ENCODE results near the gene TMED1.
A peak's percentile ranks its signal among the peaks of the same experiment; 100 is the strongest.
"Not testable (repeated sequence)": the region's sequence is repeated elsewhere in the genome, so short reads cannot be mapped to it uniquely, and the experiment has no call there.

The TMED1 gene

GRCh38 chr19:10871711-10872545 is 35.9 kb upstream of the TMED1 start:
- Histone ChIP-seq H3K9me2 (replicated peaks; ENCODE audit: control insufficient read depth, low read length) (no peaks in the 10 kb centered on the region), H3F3A (ENCODE audit: control insufficient read depth, insufficient read depth) (peaks cover 14% of the 10 kb centered on the region), H3K36me3 (ENCODE audit: control insufficient read depth, low read length) (peaks cover 13% of the 10 kb centered on the region), H3K27ac (ENCODE audit: low read depth, low read length) (peak overlapping the region; percentile 78), H3K4me3 (ENCODE audit: low read length) (peak overlapping the region; percentile 79), H3K9me3 (ENCODE audit: control insufficient read depth, insufficient read depth, low read length) (no peaks in the 10 kb centered on the region), H3K4me2 (ENCODE audit: low read length) (peak overlapping the region; percentile 97), H3K27me3 (ENCODE audit: control insufficient read depth, low read length) (no peaks in the 10 kb centered on the region), H4K20me1 (ENCODE audit: control insufficient read depth, insufficient read depth, low read depth, low read length) (no peaks in the 10 kb centered on the region), H3K4me1 (ENCODE audit: control insufficient read depth, low read length) (peaks cover 63% of the 10 kb centered on the region), H3K79me2 (ENCODE audit: control insufficient read depth, low read length) (peaks cover 54% of the 10 kb centered on the region)
- TF ChIP-seq EZH2phosphoT487 (IDR thresholded peaks at IDR 0.05; ENCODE audit: borderline replicate concordance, low read length) (no peak), CTCF (IDR thresholded peaks at IDR 0.05; ENCODE audit: low read depth, low read length, poor library complexity, severe bottlenecking) (no peak)

- H4K20me1 ChIP-seq (ENCODE audit: control insufficient read depth, insufficient read depth, low read depth, low read length): no peaks in the 10 kb centered on the region
- H3K9me3 ChIP-seq (ENCODE audit: control insufficient read depth, insufficient read depth, low read length): no peaks in the 10 kb centered on the region
- H3K27me3 ChIP-seq (ENCODE audit: control insufficient read depth, low read length): no peaks in the 10 kb centered on the region
- H3K4me3 ChIP-seq (ENCODE audit: low read length): peak within 1 kb of the TSS; percentile 86
- H3K79me2 ChIP-seq (ENCODE audit: control insufficient read depth, low read length): peaks cover 46% of the 10 kb centered on the region
- H3F3A ChIP-seq (ENCODE audit: control insufficient read depth, insufficient read depth): peaks cover 11% of the 10 kb centered on the region
- peak within 1 kb of the TSS; percentile 100 for H3K4me2 ChIP-seq (ENCODE audit: low read length)
- TF ChIP-seq CTCF (IDR thresholded peaks at IDR 0.05; ENCODE audit: low read depth, low read length, poor library complexity, severe bottlenecking) (peak; percentile 12), EZH2phosphoT487 (IDR thresholded peaks at IDR 0.05; ENCODE audit: borderline replicate concordance, low read length) (no peak)
- H3K4me1 ChIP-seq (ENCODE audit: control insufficient read depth, low read length): peaks cover 58% of the 10 kb centered on the region
- no peaks in the 10 kb centered on the region for H3K9me2 ChIP-seq (replicated peaks; ENCODE audit: control insufficient read depth, low read length)
- H3K36me3 ChIP-seq (ENCODE audit: control insufficient read depth, low read length): peaks cover 13% of the 10 kb centered on the region
- H3K27ac ChIP-seq (ENCODE audit: low read depth, low read length): peak within 1 kb of the TSS; percentile 78
These were observed 35.1 kb upstream of the TMED1 start, which contains the start of gene CARM1 for GRCh38 chr19:10870955-10871603. Gene CARM1, plus strand, starts transcription at chr19:10871553. Its CDS starts 150 bp downstream, at chr19:10871703.

GRCh38 chr19:10870501-10870954 is 34.5 kb upstream of the TMED1 start:
- H3K4me1 ChIP-seq (ENCODE audit: control insufficient read depth, low read length): peaks cover 57% of the 10 kb centered on the region
- H3K79me2 ChIP-seq (ENCODE audit: control insufficient read depth, low read length): peaks cover 40% of the 10 kb centered on the region
- H3K27me3 ChIP-seq (ENCODE audit: control insufficient read depth, low read length): no peaks in the 10 kb centered on the region
- peak overlapping the region; percentile 100 for H3K4me2 ChIP-seq (ENCODE audit: low read length)
- H3K36me3 ChIP-seq (ENCODE audit: control insufficient read depth, low read length): peaks cover 13% of the 10 kb centered on the region
- H3K27ac ChIP-seq (ENCODE audit: low read depth, low read length): peak overlapping the region; percentile 55
- no peaks in the 10 kb centered on the region for H3K9me2 ChIP-seq (replicated peaks; ENCODE audit: control insufficient read depth, low read length)
- peak overlapping the region; percentile 86 for H3K4me3 ChIP-seq (ENCODE audit: low read length)
- peaks cover 11% of the 10 kb centered on the region for H3F3A ChIP-seq (ENCODE audit: control insufficient read depth, insufficient read depth)
- TF ChIP-seq CTCF (IDR thresholded peaks at IDR 0.05; ENCODE audit: low read depth, low read length, poor library complexity, severe bottlenecking) (no peak), EZH2phosphoT487 (IDR thresholded peaks at IDR 0.05; ENCODE audit: borderline replicate concordance, low read length) (no peak)
- H3K9me3 ChIP-seq (ENCODE audit: control insufficient read depth, insufficient read depth, low read length): no peaks in the 10 kb centered on the region
- H4K20me1 ChIP-seq (ENCODE audit: control insufficient read depth, insufficient read depth, low read depth, low read length): no peaks in the 10 kb centered on the region

GRCh38 chr19:10869872-10870311 is 33.9 kb upstream of the TMED1 start:
- not testable (repeated sequence) for H3K27me3 ChIP-seq (ENCODE audit: control insufficient read depth, low read length); H3K9me2 ChIP-seq (replicated peaks; ENCODE audit: control insufficient read depth, low read length); H3K4me3 ChIP-seq (ENCODE audit: low read length); H3K27ac ChIP-seq (ENCODE audit: low read depth, low read length); H4K20me1 ChIP-seq (ENCODE audit: control insufficient read depth, insufficient read depth, low read depth, low read length); H3K9me3 ChIP-seq (ENCODE audit: control insufficient read depth, insufficient read depth, low read length)
- Histone ChIP-seq H3F3A (ENCODE audit: control insufficient read depth, insufficient read depth) (peaks cover 11% of the 10 kb centered on the region), H3K79me2 (ENCODE audit: control insufficient read depth, low read length) (peaks cover 34% of the 10 kb centered on the region), H3K36me3 (ENCODE audit: control insufficient read depth, low read length) (peaks cover 13% of the 10 kb centered on the region), H3K4me1 (ENCODE audit: control insufficient read depth, low read length) (peaks cover 57% of the 10 kb centered on the region), H3K4me2 (ENCODE audit: low read length) (peak overlapping the region; percentile 100; the same call in 1 of the 2 replicates)
